ENCODE measurements around the gene GNG8.

Gene GNG8

GRCh38 chr19:46635920-46636761 is at the start of gene GNG8:
TSS of gene GNG8 (minus strand) at chr19:46636202. CDS start at chr19:46634682, 1,520 bp downstream.
- no peak for DNase-seq (ENCODE audit: low read depth)

DNA sequence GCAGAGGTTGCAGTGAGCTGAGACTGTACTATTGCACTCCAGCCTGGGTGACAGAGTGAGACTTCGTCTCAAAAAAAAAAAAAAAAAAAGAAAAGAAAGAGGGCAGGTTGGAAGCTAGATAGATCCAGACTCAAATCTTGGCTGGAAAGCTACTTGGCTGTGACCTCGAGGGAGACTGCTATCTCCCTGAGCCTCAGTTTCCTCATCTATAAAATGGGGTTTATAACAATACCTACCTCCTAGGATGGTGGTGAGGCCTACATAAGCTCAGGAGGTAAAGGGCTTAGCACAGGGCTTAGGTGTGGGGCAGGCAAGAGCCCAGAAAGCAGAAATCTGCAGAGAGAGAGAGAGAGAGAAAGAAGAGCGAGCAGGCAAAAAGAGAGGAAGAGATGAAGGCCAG is 49.2 kb upstream of the GNG8 start:
- no peak for DNase-seq (ENCODE audit: low read depth)

DNA sequence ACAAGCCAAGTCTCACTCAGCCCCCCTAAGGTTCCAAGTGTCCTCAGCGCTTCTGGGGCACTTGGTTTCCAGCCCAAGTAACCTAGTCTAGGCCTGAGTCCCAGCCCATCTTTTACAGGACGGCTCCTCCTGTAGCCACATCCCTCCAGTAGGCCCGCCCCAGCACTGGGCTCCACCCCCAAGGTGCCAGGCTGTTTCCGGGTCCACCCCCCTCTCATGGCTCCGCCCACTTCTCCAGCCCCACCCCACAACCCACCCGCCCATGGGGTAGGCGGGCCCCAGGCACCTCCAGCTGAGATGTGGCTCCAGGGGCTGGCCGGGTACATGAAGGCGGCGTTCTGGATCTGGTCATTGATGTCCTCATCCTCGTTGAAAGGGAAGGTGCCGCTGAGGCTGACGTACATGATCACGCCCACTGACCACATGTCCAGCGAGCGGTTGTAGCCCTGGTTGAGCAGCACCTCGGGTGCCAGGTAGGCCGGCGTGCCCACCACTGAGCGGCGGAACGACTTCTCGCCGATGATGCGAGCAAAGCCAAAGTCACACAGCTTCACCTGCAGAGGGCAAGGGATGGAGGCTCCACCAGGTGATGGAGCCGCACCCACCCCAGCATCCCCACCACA is 42.2 kb upstream of the GNG8 start:
- peak; percentile 20 for DNase-seq (ENCODE audit: low read depth)

- no peak for DNase-seq (ENCODE audit: low read depth)
Observed at GRCh38 chr19:46674416-46675178, 38.6 kb upstream of the GNG8 start.

GRCh38 chr19:46670813-46671212 is 34.8 kb upstream of the GNG8 start:
- DNase-seq (ENCODE audit: low read depth) = no peak

GRCh38 chr19:46668662-46669061 is 32.7 kb upstream of the GNG8 start:
- DNase-seq (ENCODE audit: low read depth) = no peak

DNA sequence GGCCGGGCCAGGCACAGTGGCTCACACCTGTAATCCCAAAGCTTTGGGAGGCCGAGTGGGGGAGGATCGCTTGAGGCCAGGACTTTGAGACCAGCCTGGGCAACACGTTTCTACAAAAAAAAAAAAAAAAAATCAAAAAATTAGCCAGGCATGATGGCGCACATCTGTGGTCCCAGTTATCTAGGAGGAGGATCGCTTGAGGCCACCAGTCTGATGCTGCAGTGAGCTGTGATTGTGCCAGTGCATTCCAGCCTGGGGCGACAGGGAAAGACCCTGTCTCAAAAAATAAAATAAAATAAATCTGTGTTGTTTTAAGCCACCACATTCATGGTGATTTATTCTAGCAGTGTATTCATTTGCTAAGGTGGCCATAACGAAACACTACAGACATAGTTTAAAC is 29.1 kb upstream of the GNG8 start:
- no peak for DNase-seq (ENCODE audit: low read depth)

DNA sequence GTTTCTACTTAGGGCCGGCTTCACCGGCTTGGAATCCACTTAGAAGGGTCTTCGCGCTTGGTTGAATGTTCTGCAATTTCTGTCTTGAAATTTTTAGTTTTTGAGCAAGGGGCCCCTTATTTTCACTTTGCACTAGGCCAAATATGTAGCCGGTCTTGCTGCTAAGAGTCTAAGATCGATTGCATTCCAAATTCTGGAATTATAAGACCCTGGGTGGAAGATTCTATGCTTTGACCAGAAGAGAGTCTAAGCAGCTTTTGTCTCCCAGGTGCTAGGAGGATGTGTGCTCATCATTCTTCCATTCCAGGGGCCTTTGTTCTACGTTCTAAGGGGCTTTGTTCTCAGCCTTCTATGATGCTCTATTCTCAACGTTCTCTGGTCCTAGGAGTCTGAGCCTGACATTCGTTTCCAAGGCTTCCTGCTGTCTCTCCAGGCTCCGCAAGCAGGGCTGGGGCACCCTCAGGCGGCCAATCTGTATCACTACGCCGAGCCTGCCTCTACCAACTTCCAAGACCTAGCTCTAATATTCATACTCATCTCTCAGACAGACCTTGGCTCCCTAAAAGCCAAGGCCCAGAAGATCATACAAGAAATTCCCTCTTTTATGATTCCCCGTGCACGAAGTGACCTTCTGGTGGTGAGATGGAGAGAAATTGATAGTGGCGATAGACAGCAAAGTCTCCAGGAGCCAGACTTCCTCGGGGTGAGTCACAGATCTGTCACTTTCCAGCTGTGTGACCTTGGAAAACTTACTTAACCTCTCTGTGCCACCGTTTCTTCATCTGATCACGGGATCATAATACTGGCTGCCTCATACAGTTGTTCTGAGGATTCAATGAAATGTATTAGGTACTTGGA is 26.0 kb upstream of the GNG8 start:
- DNase-seq (ENCODE audit: low read depth) = peak; percentile 58

- peak; percentile 100 for DNase-seq (ENCODE audit: low read depth)
Observed at GRCh38 chr19:46661020-46661731, 25.2 kb upstream of the GNG8 start, which contains the start of gene DACT3. TSS of gene DACT3 (minus strand) at chr19:46661182. CDS start at chr19:46661064, 118 bp downstream.

GRCh38 chr19:46660551-46661019 is 24.6 kb upstream of the GNG8 start:
- DNase-seq (ENCODE audit: low read depth) = no peak

- no peak for DNase-seq (ENCODE audit: low read depth)
Observed at GRCh38 chr19:46660008-46660517, 24.1 kb upstream of the GNG8 start.

DNA sequence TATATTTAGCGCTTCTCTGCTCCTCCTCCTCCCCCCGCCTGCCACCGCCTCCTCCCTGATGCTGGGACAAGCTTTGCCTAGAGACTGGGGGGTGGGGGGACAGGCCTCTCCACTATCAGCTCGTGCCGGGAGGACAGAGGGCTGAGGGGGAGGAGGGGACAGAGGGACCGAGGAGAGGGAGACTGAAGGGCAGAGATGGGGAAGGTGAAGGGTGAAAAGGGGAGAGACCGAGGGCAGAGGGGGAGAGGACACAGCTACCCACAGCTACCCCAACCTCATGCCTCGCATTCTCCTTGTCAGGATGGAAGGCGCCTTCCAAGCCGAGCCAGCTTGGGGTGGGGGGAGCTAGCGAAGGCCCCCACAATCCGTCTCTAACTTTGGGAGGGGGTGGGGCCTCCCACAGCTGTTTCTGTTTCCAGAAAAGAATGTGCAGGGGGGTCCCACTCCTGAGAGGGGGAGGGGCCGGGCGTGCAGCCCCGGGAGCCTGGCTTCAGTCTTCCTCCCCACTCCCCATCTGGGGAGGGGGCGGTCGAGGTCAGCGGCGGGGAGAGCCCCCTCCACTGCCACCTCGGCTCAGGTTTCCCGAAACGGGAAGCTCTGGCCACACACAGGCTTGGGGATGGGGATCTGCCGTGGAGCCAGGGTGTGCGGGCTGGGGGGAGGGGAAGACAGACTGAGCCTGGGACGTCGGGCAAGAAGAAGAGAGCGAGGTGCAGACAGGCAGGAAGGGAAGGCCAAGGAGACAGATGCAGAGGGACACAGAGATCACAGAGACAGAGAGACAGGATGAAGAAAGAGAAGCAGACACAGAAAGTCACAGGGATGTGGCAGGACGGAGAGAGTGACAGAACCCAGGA is 23.4 kb upstream of the GNG8 start:
- DNase-seq (ENCODE audit: low read depth) = no peak

DNA sequence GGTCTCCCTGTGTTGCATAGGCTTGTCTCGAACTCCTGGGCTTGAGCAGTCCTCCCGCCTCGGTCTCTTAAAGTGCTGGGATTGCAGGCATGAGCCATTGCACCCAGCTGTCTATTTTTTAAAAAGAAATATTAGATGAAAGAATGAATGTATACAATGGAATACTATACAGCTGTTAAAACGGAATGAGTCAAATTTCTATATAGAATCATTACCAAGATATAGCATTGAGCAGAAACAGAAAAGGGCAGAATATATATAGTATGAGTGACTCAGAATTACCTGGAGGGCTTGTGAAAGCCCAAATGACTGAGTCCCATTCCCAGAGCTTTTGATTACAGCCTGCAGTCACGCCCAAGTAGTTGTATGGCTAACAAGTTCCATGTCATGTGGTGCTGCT is 20.5 kb upstream of the GNG8 start:
- no peak for DNase-seq (ENCODE audit: low read depth)

DNA sequence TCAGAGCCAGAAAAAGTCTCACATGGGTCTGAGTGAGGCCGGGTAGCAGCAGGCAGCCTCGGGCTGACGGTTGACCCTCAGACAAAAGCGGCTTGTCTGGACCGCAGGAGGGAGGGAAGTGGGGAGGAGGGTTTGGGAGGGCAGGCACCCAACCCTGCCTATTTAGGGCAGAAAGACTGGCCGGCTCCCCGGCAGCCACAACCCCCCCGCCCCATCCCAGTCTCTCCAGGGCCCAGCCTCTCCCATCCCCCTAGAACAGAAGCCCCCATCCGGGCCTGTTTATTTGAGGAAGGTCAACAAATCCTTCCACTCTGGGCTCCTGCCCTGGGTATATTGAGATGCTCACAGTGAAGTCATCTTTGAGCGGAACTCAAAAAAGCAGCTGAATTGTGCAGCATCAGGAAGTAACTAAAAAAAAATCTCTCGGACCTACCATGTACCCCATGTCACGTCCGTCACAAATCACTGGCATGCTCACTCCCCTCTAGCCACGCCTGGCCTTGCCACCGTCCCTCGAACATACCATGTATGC is 18.7 kb upstream of the GNG8 start:
- no peak for DNase-seq (ENCODE audit: low read depth)

- no peak for DNase-seq (ENCODE audit: low read depth)
Observed at GRCh38 chr19:46650445-46650844, 14.4 kb upstream of the GNG8 start.

- no peak for DNase-seq (ENCODE audit: low read depth)
Observed at GRCh38 chr19:46648961-46649960, 13.3 kb upstream of the GNG8 start.

GRCh38 chr19:46648060-46648960 is 12.3 kb upstream of the GNG8 start:
- DNase-seq (ENCODE audit: low read depth) = no peak

All from stimulated activated CD8-positive, alpha-beta memory T cell treated with anti-CD3 and anti-CD28 coated beads, Interleukin-12 subunit alpha, Interleukin-12 subunit beta, amount 100 ng/mL, for 1 hour (primary cell).